Fibroblast of lung (primary cell): Measurements from ENCODE around the gene ZDHHC14. TPM values are rescaled to one million over a fixed set of nuclear protein-coding genes. Genes with fewer than 3 reads are reported as not detected.

Source experiments
- DNase-seq, 2 donors: peaks; one replicate each; pipeline versions ENCODE4 v3.0.0 to v3.0.0-alpha.2; 2010; ENCODE audit warnings: low read depth in 2 of 2
- H2AFZ ChIP-seq: 2 replicates; pipeline ENCODE4 v1.5.1; 2012; ENCODE audit warnings: low read length, control low read depth, inconsistent platforms
- H3K27ac ChIP-seq: 2 replicates; pipeline ENCODE4 v1.5.1; 2011; ENCODE audit warnings: low read length, control low read depth; ENCODE audit not compliant: insufficient read depth
- H3K27me3 ChIP-seq: 2 replicates; pipeline ENCODE4 v1.5.1; 2011; ENCODE audit warnings: mild to moderate bottlenecking, low read length; ENCODE audit not compliant: control insufficient read depth, insufficient read depth
- H3K36me3 ChIP-seq: 2 replicates; pipeline ENCODE4 v1.5.1; 2011; ENCODE audit warnings: low read length; ENCODE audit not compliant: control insufficient read depth, insufficient read depth
- H3K4me1 ChIP-seq: 2 replicates; pipeline ENCODE4 v1.5.1; 2011; ENCODE audit warnings: low read length; ENCODE audit not compliant: control insufficient read depth, insufficient read depth; ENCODE audit errors: extremely low read depth
- H3K4me2 ChIP-seq: 2 replicates; pipeline ENCODE4 v1.5.1; 2011; ENCODE audit warnings: low read length, control low read depth; ENCODE audit not compliant: insufficient read depth; ENCODE audit errors: extremely low read depth
- H3K4me3 ChIP-seq, 4 experiments: fragments of 200-600 bp in 1 of 4; sonication (generic) in 1 of 4; replicated peaks in 1 of 4; 2 replicates each; pipeline ENCODE4 v1.5.1; 2011 to 2016; ENCODE audit warnings: low read length in 4 of 4, low read depth in 3 of 4, mild to moderate bottlenecking in 3 of 4, control low read depth in 2 of 4, inconsistent platforms in 1 of 4, mixed read lengths in 1 of 4; ENCODE audit not compliant: insufficient read depth in 1 of 4; ENCODE audit errors: control extremely low read depth in 1 of 4
- H3K79me2 ChIP-seq: 2 replicates; pipeline ENCODE4 v1.5.1; 2012; ENCODE audit warnings: mild to moderate bottlenecking, low read length, inconsistent platforms; ENCODE audit not compliant: control insufficient read depth, insufficient read depth
- H3K9ac ChIP-seq: 2 replicates; pipeline ENCODE4 v1.5.1; 2011; ENCODE audit warnings: mild to moderate bottlenecking, low read length, control low read depth; ENCODE audit not compliant: insufficient read depth
- H3K9me3 ChIP-seq: 2 replicates; pipeline ENCODE4 v1.5.1; 2012; ENCODE audit warnings: low read depth, low read length; ENCODE audit not compliant: control insufficient read depth, insufficient read depth
- H4K20me1 ChIP-seq: 2 replicates; pipeline ENCODE4 v1.5.1; 2011; ENCODE audit warnings: low read length; ENCODE audit not compliant: control insufficient read depth, insufficient read depth; ENCODE audit errors: extremely low read depth
- CTCF ChIP-seq, 2 donors: IDR thresholded peaks in 1 of 2; conservative IDR thresholded peaks in 1 of 2; 1 replicate in 1 of 2; 2 replicates in 1 of 2; pipeline ENCODE4 v1.5.1; 2011 to 2012; ENCODE audit warnings: low read length in 2 of 2, control low read depth in 1 of 2, inconsistent platforms in 1 of 2, low read depth in 1 of 2, mild to moderate bottlenecking in 1 of 2
- EZH2 ChIP-seq: IDR thresholded peaks from 2 replicates; pipeline ENCODE4 v1.5.1; 2012; ENCODE audit warnings: low read length, control low read depth, mild to moderate bottlenecking; ENCODE audit errors: missing control alignments
- polyA plus RNA-seq, 2 donors: library from polyadenylated mRNA; depleted of rRNA in 1 of 2; stranded (reverse) in 1 of 2; unstranded in 1 of 2; fragments of >200 nt; gene quantifications; 2 replicates each; pipeline ENCODE4 v1.2.1, GENCODE V29; 2011 to 2012; ENCODE audit warnings: missing spikeins in 1 of 2
- total RNA-seq: library from RNA; depleted of rRNA; stranded (reverse); fragments of >200 nt; gene quantifications from 2 replicates; pipeline ENCODE4 v1.2.1, GENCODE V29; 2014

Gene ZDHHC14
- total and polyA plus RNA-seq, 2 donors (not counting 1 experiment from before 2014, with no cell fraction given), result 1.7 to 3.5 TPM

- DNase-seq, result no peak
- TF ChIP-seq CTCF (conservative IDR thresholded peaks at IDR 0.05 in 1 of 2, IDR thresholded peaks at IDR 0.05 in 1 of 2; ENCODE audit: low read depth in 1 of 2, low read length in 2 of 2) (no peak), EZH2 (no peak)
Measured at GRCh38 chr6:157500022-157500421, 119.0 kb downstream of the ZDHHC14 start.

GRCh38 chr6:157503018-157503747 is 122.2 kb downstream of the ZDHHC14 start:
- Histone ChIP-seq H3K9ac (no peak overlapping the region), H3K4me3 (no peak overlapping the region), H4K20me1 (no peaks in the 10 kb centered on the region), H3K4me2 (no peak overlapping the region), H3K4me1 (no peaks in the 10 kb centered on the region), H3K79me2 (no peaks in the 10 kb centered on the region), H2AFZ (no peak overlapping the region), H3K27ac (no peak overlapping the region), H3K9me3 (no peaks in the 10 kb centered on the region), H3K27me3 (no peaks in the 10 kb centered on the region), H3K36me3 (no peaks in the 10 kb centered on the region)
- no peak for DNase-seq
- TF ChIP-seq CTCF (conservative IDR thresholded peaks at IDR 0.05 in 1 of 2, IDR thresholded peaks at IDR 0.05 in 1 of 2; ENCODE audit: low read depth in 1 of 2, low read length in 2 of 2), result no peak
- no peak for TF ChIP-seq EZH2

More at GRCh38 chr6:157500022-157500421, 119.0 kb downstream of the ZDHHC14 start:
- Histone ChIP-seq H3K4me1 (no peaks in the 10 kb centered on the region), H3K79me2 (no peaks in the 10 kb centered on the region), H4K20me1 (no peaks in the 10 kb centered on the region), H3K36me3 (no peaks in the 10 kb centered on the region), H2AFZ (no peak overlapping the region), H3K27me3 (no peaks in the 10 kb centered on the region), H3K4me2 (no peak overlapping the region), H3K27ac (no peak overlapping the region), H3K9me3 (no peaks in the 10 kb centered on the region), H3K4me3 (no peak overlapping the region), H3K9ac (no peak overlapping the region)

GRCh38 chr6:157505912-157506491 is 125.0 kb downstream of the ZDHHC14 start:
- TF ChIP-seq CTCF (conservative IDR thresholded peaks at IDR 0.05 in 1 of 2, IDR thresholded peaks at IDR 0.05 in 1 of 2; ENCODE audit: low read depth in 1 of 2, low read length in 2 of 2) (no peak), EZH2 (no peak)
- H3K9ac ChIP-seq, result no peak overlapping the region
- H3K4me3 ChIP-seq, result no peak overlapping the region
- H2AFZ ChIP-seq, result no peak overlapping the region
- H4K20me1 ChIP-seq, result no peaks in the 10 kb centered on the region
- no peaks in the 10 kb centered on the region for H3K79me2 ChIP-seq
- H3K27ac ChIP-seq, result no peak overlapping the region
- H3K36me3 ChIP-seq, result no peaks in the 10 kb centered on the region
- H3K27me3 ChIP-seq, result no peaks in the 10 kb centered on the region
- DNase-seq, result peak in 1 of 2 donors; percentile 6
- H3K4me1 ChIP-seq, result no peaks in the 10 kb centered on the region
- H3K4me2 ChIP-seq, result no peak overlapping the region
- no peaks in the 10 kb centered on the region for H3K9me3 ChIP-seq
